RWPE1 (cell line): ENCODE results near the gene DCST2.

ENCODE experiments used
- CTCF ChIA-PET: fragments of 350-600 bp; sonication (Branson Sonifier 250); formaldehyde crosslinking; extraction: SDS; loops from one replicate; lab custom pipeline; 2021; lab: Yijun Ruan, JAX
- POLR2A ChIA-PET: fragments of 400-600 bp; formaldehyde crosslinking; extraction: SDS; loops from one replicate; lab custom pipeline; 2020; ENCODE audit warnings: antibody characterized with exemption; ENCODE audit not compliant: low non-redundant PET; lab: Yijun Ruan, JAX
- DNase-seq: peaks from one replicate; pipeline ENCODE4 v3.0.0; 2012; ENCODE audit warnings: low spot score
- H3K27ac ChIP-seq: fragments of 450-650 bp; 2 replicates; pipeline ENCODE4 v1.5.1; 2017
- CTCF ChIP-seq: fragments of 450-650 bp; conservative IDR thresholded peaks from 2 replicates; pipeline ENCODE4 v1.5.1; 2017; ENCODE audit warnings: low read depth, mild to moderate bottlenecking

Gene DCST2

GRCh38 chr1:155038602-155039307 lies 5.2 kb upstream of the DCST2 start:
- CTCF ChIA-PET, result interaction anchor here (0.5 to 1.5 kb wide), 4 partner anchors 13 to 53 kb away, joined by 3 to 7 read pairs (median 4); partner anchors contain the start of gene ADAM15
- POLR2A ChIA-PET, result no interaction called here
- no peak for TF ChIP-seq CTCF
- peak; percentile 78 for DNase-seq
- H3K27ac ChIP-seq, result peak overlapping the region; percentile 81

GRCh38 chr1:155037851-155038441 lies 4.4 kb upstream of the DCST2 start:
- CTCF ChIA-PET, result interaction anchor here (0.5 to 1.4 kb wide), 7 partner anchors 8 to 499 kb away, joined by 3 to 7 read pairs (median 3); partner anchors contain the start of gene ADAM15
- H3K27ac ChIP-seq, result peak overlapping the region; percentile 81
- no peak for TF ChIP-seq CTCF
- POLR2A ChIA-PET, result no interaction called here
- DNase-seq, result no peak

GRCh38 chr1:155037043-155037442 lies 3.5 kb upstream of the DCST2 start:
- CTCF ChIA-PET, result interaction anchor here (0.5 to 1.3 kb wide), 3 partner anchors 18 to 498 kb away, joined by 3 to 7 read pairs (median 4); no protein-coding TSS in a partner anchor
- TF ChIP-seq CTCF, result no peak
- H3K27ac ChIP-seq, result peak overlapping the region; percentile 81; the same call in 1 of the 2 replicates
- POLR2A ChIA-PET, result no interaction called here
- no peak for DNase-seq

GRCh38 chr1:155035936-155036335 lies 2.4 kb upstream of the DCST2 start:
- CTCF ChIA-PET, result no interaction called here
- POLR2A ChIA-PET, result no interaction called here
- no peak for DNase-seq
- no peak overlapping the region for H3K27ac ChIP-seq
- TF ChIP-seq CTCF, result no peak

GRCh38 chr1:155034318-155035208 lies 982 bp upstream of the DCST2 start:
- no peak for TF ChIP-seq CTCF
- ChIA-PET CTCF (interaction anchor here (0.7 to 1.5 kb wide), 2 partner anchors 17 to 27 kb away, joined by 4 read pairs; no protein-coding TSS in a partner anchor), POLR2A (no interaction called here)
- no peak for DNase-seq
- peak overlapping the region; percentile 39 for H3K27ac ChIP-seq

- CTCF ChIA-PET, result interaction anchor here (1.5 kb wide), 1 partner anchor 15 kb away, joined by 4 read pairs; no protein-coding TSS in a partner anchor
- H3K27ac ChIP-seq, result no peak overlapping the region
- no peak for TF ChIP-seq CTCF
- POLR2A ChIA-PET, result no interaction called here
- no peak for DNase-seq
These were observed 695 bp downstream of the DCST2 start for GRCh38 chr1:155032886-155033285.
